IPS-11a (cell line): Measurements from ENCODE around the gene ISL2.
A peak's percentile ranks its signal among the peaks of the same experiment; 100 is the strongest.
"Not testable (repeated sequence)": the region's sequence is repeated elsewhere in the genome, so short reads cannot be mapped to it uniquely, and the experiment has no call there.

Experiments
- H3K4me3 ChIP-seq: one replicate; pipeline ENCODE4 v1.5.1; 2013; ENCODE audit warnings: low read depth, low read length, control low read depth

The ISL2 gene

GRCh38 chr15:76336254-76337058, at the start of gene ISL2:
Gene ISL2, plus strand, starts transcription at chr15:76336773. Its CDS starts 111 bp downstream, at chr15:76336884.
- H3K4me3 ChIP-seq = peak within 1 kb of the TSS; percentile 41

- no peak overlapping the region for H3K4me3 ChIP-seq
Measured at GRCh38 chr15:76289582-76289981, 47.0 kb upstream of the ISL2 start.

- no peak overlapping the region for H3K4me3 ChIP-seq
Measured at GRCh38 chr15:76293361-76293760, 43.2 kb upstream of the ISL2 start.

GRCh38 chr15:76294463-76294862, 42.1 kb upstream of the ISL2 start:
- H3K4me3 ChIP-seq = not testable (repeated sequence)

GRCh38 chr15:76296849-76297248, 39.7 kb upstream of the ISL2 start:
- H3K4me3 ChIP-seq = no peak overlapping the region

GRCh38 chr15:76297951-76298350, 38.6 kb upstream of the ISL2 start:
- not testable (repeated sequence) for H3K4me3 ChIP-seq

GRCh38 chr15:76298986-76299385, 37.6 kb upstream of the ISL2 start:
- no peak overlapping the region for H3K4me3 ChIP-seq

GRCh38 chr15:76299786-76300185, 36.8 kb upstream of the ISL2 start:
- no peak overlapping the region for H3K4me3 ChIP-seq

GRCh38 chr15:76303909-76304308, 32.7 kb upstream of the ISL2 start:
- no peak overlapping the region for H3K4me3 ChIP-seq

GRCh38 chr15:76309601-76310330, 26.8 kb upstream of the ISL2 start:
- H3K4me3 ChIP-seq = no peak overlapping the region

GRCh38 chr15:76310475-76311099, 26.0 kb upstream of the ISL2 start:
- peak overlapping the region; percentile 89 for H3K4me3 ChIP-seq

GRCh38 chr15:76311100-76311953, 25.2 kb upstream of the ISL2 start, which contains the start of gene ETFA:
Gene ETFA, minus strand, starts transcription at chr15:76311469. Its CDS starts 81 bp downstream, at chr15:76311388.
- H3K4me3 ChIP-seq = peak within 1 kb of the TSS; percentile 89

- H3K4me3 ChIP-seq = no peak overlapping the region
Measured at GRCh38 chr15:76312540-76313174, 23.9 kb upstream of the ISL2 start.

- not testable (repeated sequence) for H3K4me3 ChIP-seq
Measured at GRCh38 chr15:76313175-76313567, 23.4 kb upstream of the ISL2 start.

- H3K4me3 ChIP-seq = no peak overlapping the region
Measured at GRCh38 chr15:76313731-76314130, 22.8 kb upstream of the ISL2 start.

- H3K4me3 ChIP-seq = no peak overlapping the region
Measured at GRCh38 chr15:76320012-76320411, 16.6 kb upstream of the ISL2 start.

- H3K4me3 ChIP-seq = no peak overlapping the region
Measured at GRCh38 chr15:76321171-76321570, 15.4 kb upstream of the ISL2 start.

GRCh38 chr15:76321602-76322001, 15.0 kb upstream of the ISL2 start:
- no peak overlapping the region for H3K4me3 ChIP-seq

GRCh38 chr15:76324066-76324465, 12.5 kb upstream of the ISL2 start:
- no peak overlapping the region for H3K4me3 ChIP-seq

- no peak overlapping the region for H3K4me3 ChIP-seq
Measured at GRCh38 chr15:76325704-76326103, 10.9 kb upstream of the ISL2 start.
